GM12865 (cell line): Measurements from ENCODE around the gene AGBL4.

Experiments
- DNase-seq: peaks from one replicate; pipeline ENCODE4 v3.0.0; 2010; ENCODE audit warnings: low read depth
- H3K4me3 ChIP-seq: 2 replicates; pipeline ENCODE4 v1.5.1; 2011; ENCODE audit warnings: mild to moderate bottlenecking, low read depth, low read length, control low read depth
- CTCF ChIP-seq: IDR thresholded peaks from 2 replicates; pipeline ENCODE4 v1.5.1; 2011; ENCODE audit warnings: low read length, control low read depth, low read depth, inconsistent platforms; ENCODE audit not compliant: insufficient read depth; ENCODE audit errors: missing control alignments

Gene AGBL4

GRCh38 chr1:48500541-48501450 lies 1523.0 kb downstream of the AGBL4 start:
- H3K4me3 ChIP-seq: no peak overlapping the region
- TF ChIP-seq CTCF: no peak
- DNase-seq: no peak

- DNase-seq: no peak
- no peak overlapping the region for H3K4me3 ChIP-seq
- TF ChIP-seq CTCF: no peak
These were observed 1524.5 kb downstream of the AGBL4 start for GRCh38 chr1:48499211-48499735.

- no peak overlapping the region for H3K4me3 ChIP-seq
- peak; percentile 93 for TF ChIP-seq CTCF
- peak; percentile 68 for DNase-seq
These were observed 1525.5 kb downstream of the AGBL4 start for GRCh38 chr1:48498096-48498791.

GRCh38 chr1:48495911-48496310 lies 1527.8 kb downstream of the AGBL4 start:
- TF ChIP-seq CTCF: no peak
- DNase-seq: no peak
- no peak overlapping the region for H3K4me3 ChIP-seq

- TF ChIP-seq CTCF: no peak
- no peak overlapping the region for H3K4me3 ChIP-seq
- DNase-seq: no peak
These were observed 1528.6 kb downstream of the AGBL4 start for GRCh38 chr1:48495166-48495565.

- no peak overlapping the region for H3K4me3 ChIP-seq
These were observed 1529.6 kb downstream of the AGBL4 start for GRCh38 chr1:48493970-48494769.

More at GRCh38 chr1:48493970-48494769, 1529.6 kb downstream of the AGBL4 start:
- no peak for DNase-seq
- TF ChIP-seq CTCF: no peak
